HG03060 (cell line): Measurements from ENCODE around the gene CACNA2D1.
"Not testable (repeated sequence)": the region's sequence is repeated elsewhere in the genome, so short reads cannot be mapped to it uniquely, and the experiment has no call there.

ENCODE experiments used
- ATAC-seq: cut with Tn5 transposase; IDR thresholded peaks from one replicate; pipeline ENCODE4 v1.9.1; 2021; ENCODE audit warnings: low read depth, moderate number of reproducible peaks; ENCODE audit not compliant: unreplicated experiment

The CACNA2D1 gene

DNA sequence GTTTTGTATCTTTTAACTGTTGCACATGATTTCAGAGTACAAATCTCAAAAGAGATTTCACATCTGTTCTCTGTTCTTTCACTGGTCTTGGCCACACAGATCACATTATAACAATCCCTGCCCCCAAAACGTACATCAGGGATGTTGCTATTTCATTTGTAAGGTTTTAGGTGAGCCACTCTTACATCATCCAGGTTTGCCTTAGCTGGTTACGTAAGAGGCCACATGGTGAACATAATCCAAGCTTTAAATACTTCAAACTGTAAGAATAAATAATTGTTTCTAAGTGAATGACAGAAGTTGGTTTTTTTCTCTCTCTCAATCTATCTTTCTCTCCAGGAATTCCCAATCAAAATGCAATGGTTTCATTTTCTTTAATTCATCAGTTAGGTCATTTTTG lies 427.8 kb downstream of the CACNA2D1 start:
- ATAC-seq = no peak

- not testable (repeated sequence) for ATAC-seq
Measured at GRCh38 chr7:82014574-82014973, 429.0 kb downstream of the CACNA2D1 start.

- no peak for ATAC-seq
Measured at GRCh38 chr7:82012453-82012852, 431.1 kb downstream of the CACNA2D1 start.

DNA sequence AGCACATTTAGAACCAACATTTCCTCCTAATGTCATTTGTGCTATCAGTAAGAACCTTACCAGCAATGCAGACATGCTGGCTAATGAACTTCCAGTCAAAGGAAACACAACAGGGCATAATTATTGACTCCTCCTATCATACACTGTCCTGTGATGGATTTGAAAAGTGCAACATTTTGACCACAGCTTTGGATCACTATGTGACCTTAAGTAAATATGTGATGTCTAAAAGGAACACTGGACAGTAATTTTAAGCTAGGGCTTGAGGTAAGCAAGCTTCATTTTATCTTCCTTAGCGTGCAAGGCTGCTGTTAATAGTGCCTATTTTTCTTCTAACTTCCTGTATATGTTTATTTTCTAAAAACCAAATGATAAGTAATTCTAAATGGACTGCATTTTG lies 433.2 kb downstream of the CACNA2D1 start:
- no peak for ATAC-seq

GRCh38 chr7:82007315-82007714 lies 436.3 kb downstream of the CACNA2D1 start:
- no peak for ATAC-seq

DNA sequence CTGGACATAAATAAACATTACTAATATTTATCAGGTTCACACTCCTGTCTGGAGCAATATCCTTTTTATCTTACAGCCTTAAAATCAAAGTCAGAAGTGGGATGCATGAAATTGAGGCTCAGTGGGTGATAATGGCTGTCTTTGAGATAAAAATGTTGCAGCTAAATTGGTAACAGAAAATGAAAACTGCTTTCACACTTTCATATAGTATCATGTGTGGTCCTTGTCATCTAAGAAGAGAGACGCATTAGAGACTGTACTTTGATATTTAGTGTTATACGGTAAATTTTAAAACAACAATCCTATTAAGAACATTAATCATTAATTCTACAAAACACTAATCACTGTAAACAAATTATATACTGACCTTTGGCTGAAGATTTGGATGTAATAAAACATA lies 438.5 kb downstream of the CACNA2D1 start:
- ATAC-seq = no peak

DNA sequence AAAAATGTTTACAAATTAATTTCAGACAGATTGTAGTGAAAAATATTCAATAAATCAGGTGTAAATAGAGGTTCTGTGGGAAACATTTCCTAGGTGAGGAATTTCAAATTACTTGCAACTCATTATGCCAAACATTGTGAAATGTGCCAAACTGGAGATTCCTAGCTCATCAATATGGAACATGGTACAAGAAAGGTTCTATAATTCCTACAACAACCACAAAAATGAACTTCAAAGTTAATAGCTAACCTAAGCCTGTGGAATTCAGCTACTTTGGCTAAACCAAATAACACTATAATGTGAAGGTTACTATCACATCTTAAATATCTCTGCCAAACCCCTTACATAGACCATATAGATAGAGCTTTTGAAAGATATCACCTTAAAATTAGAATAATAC lies 450.4 kb downstream of the CACNA2D1 start:
- no peak for ATAC-seq

DNA sequence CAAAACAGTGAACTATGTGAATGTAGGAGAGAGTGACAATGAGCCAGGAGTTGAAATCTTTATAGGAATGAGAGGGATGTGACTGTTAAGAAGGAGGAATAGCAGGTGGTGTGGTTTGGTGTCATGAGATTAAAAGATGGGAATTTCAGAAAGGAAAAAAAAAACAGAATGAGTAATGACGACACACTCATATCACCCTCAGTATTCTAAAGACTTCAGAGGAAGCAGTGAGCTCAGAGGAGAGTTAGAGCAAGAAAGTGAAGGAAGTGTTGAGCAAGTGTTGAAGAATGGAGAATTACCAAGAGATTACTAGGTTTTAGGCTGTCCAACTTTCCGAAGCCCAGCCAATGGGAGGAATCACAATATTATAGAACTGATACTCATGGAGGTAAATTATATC lies 453.2 kb downstream of the CACNA2D1 start:
- ATAC-seq = no peak

GRCh38 chr7:81986723-81987470 lies 456.7 kb downstream of the CACNA2D1 start:
- no peak for ATAC-seq

- no peak for ATAC-seq
Measured at GRCh38 chr7:81983406-81983805, 460.2 kb downstream of the CACNA2D1 start.

DNA sequence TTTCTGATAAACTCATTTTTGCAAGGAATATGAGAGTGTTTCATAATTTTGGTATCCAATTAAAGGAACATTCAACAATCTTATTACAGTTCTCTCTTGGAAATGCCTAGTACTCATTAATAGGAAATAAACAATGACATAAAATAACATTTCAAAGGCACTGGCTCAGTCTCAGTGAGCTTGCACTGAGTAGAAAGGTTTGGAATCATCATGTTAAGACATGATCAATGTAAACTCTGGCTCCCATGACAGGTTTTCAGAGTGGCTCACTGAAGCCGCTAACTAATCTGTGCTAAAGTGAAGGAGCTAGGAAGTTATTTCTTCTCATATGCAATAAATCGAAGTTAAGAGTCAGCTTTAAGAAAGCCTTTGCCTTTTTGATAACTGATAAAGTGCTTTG lies 470.5 kb downstream of the CACNA2D1 start:
- ATAC-seq = no peak

- ATAC-seq = no peak
Measured at GRCh38 chr7:81960026-81960425, 483.6 kb downstream of the CACNA2D1 start.

- ATAC-seq = no peak
Measured at GRCh38 chr7:81957517-81957916, 486.1 kb downstream of the CACNA2D1 start.

- no peak for ATAC-seq
Measured at GRCh38 chr7:81956520-81956919, 487.1 kb downstream of the CACNA2D1 start.

GRCh38 chr7:81949306-81949705 lies 494.3 kb downstream of the CACNA2D1 start:
- ATAC-seq = no peak

- ATAC-seq = no peak
Measured at GRCh38 chr7:81944058-81944457, 499.5 kb downstream of the CACNA2D1 start.

DNA sequence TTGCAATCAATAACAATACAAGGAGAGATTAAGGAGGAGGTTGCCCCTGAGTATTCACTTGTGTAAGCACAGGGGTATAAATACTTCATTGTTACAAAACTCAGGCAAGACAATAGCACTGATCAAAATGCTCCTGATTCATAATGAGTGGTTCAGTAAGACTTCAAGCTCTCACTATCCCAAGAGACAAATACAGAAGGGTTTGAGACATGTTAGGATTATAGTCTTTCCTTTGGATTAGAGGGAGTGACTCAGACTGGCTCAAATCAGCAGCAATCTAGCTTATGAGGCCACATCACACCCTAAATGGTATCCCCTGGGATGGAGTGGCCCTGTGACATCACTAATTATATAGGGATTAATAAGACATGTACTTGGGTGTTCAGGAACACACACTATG lies 506.5 kb downstream of the CACNA2D1 start:
- ATAC-seq = no peak

GRCh38 chr7:81934596-81935301 lies 508.8 kb downstream of the CACNA2D1 start:
- ATAC-seq = no peak

- ATAC-seq = no peak
Measured at GRCh38 chr7:81932936-81933335, 510.6 kb downstream of the CACNA2D1 start.

- ATAC-seq = no peak
Measured at GRCh38 chr7:81929386-81929785, 514.2 kb downstream of the CACNA2D1 start.

DNA sequence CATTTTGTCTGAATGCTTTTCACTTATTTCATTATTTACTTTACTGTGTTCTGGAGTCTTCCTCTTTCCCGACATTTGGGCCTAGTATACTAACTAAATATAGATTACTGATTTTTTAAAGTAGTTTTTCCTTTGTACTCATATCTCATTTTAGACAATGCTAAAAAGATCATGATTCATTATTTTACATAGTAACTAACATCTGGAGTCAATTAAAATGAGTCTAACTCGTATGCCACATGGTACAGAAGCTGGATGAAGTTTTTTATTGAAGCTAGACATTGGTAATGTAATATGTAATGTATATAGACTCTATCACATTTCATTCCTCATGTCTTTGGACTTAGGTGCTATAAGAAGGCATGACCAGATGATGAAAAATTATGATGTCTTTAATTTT lies 517.4 kb downstream of the CACNA2D1 start:
- ATAC-seq = no peak

DNA sequence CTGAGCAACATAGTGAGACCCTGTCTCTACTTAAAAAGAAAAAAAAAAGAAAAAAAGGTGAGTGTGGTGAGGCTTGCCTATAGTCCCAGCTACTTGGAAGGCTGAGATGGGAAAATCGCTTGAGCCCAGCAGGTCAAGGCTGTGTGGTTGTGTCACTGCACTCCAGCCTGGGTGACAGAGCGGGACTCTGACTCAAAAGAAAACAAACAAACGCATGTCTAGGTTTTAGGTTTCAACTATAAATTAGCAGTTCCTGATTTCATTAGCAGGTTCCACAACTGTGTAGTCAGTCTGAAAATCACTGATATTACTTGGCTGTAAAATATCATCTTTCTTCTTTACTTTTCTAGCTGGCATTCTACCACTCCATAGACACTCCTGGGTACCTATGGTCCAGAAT lies 518.0 kb downstream of the CACNA2D1 start:
- no peak for ATAC-seq
